Loucy (cell line): ENCODE data around the gene HNRNPCL1.
"Not testable (repeated sequence)": the region's sequence is repeated elsewhere in the genome, so short reads cannot be mapped to it uniquely, and the experiment has no call there.

ENCODE experiments used
- EZH2phosphoT487 ChIP-seq: fragments of 200-600 bp; IDR thresholded peaks from 2 replicates; pipeline ENCODE4 v1.6.1; 2018; ENCODE audit warnings: antibody characterized with exemption, mild to moderate bottlenecking, moderate library complexity, borderline replicate concordance
- TF ChIP-seq, protein P1 (sequence below): fragments of 200-600 bp; sonication (generic); conservative IDR thresholded peaks from 2 replicates; pipeline ENCODE4 v1.5.1; 2014; ENCODE audit warnings: mild to moderate bottlenecking, antibody characterized with exemption, low read length

DNA sequence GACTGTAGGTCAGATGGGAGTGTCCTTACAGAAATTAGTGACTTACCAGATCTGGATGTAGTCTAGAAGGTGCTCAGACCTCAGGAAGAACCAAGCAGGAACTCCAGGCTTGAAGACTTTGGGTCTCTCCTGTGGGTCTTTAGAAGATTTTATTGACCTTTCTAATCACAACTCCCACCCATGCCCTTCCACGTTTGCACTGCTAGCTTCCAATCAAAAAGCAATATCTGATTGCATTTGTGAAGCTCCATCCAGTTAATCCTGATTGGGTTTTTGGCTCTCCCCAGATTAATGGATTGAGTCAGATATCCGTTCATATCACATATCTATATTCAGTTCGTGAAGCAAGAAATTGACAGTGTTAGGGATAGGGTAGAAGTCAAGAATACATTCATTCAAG is 17.2 kb downstream of the HNRNPCL1 start, which contains the start of gene PRAMEF11:
- TF ChIP-seq, protein P1, sequence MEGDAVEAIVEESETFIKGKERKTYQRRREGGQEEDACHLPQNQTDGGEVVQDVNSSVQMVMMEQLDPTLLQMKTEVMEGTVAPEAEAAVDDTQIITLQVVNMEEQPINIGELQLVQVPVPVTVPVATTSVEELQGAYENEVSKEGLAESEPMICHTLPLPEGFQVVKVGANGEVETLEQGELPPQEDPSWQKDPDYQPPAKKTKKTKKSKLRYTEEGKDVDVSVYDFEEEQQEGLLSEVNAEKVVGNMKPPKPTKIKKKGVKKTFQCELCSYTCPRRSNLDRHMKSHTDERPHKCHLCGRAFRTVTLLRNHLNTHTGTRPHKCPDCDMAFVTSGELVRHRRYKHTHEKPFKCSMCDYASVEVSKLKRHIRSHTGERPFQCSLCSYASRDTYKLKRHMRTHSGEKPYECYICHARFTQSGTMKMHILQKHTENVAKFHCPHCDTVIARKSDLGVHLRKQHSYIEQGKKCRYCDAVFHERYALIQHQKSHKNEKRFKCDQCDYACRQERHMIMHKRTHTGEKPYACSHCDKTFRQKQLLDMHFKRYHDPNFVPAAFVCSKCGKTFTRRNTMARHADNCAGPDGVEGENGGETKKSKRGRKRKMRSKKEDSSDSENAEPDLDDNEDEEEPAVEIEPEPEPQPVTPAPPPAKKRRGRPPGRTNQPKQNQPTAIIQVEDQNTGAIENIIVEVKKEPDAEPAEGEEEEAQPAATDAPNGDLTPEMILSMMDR = not testable (repeated sequence)
- not testable (repeated sequence) for TF ChIP-seq EZH2phosphoT487
